NB4 (cell line): ENCODE data around the gene KCNJ12.

ENCODE experiments used
- DNase-seq: peaks from one replicate; pipeline ENCODE4 v3.0.0; 2010; ENCODE audit warnings: low read depth
- H3K4me3 ChIP-seq: one replicate; pipeline ENCODE4 v1.5.1; 2011; ENCODE audit warnings: mild to moderate bottlenecking, low read depth, low read length, moderate library complexity
- MYC ChIP-seq: IDR thresholded peaks from 2 replicates; pipeline ENCODE4 v1.6.1; 2011; ENCODE audit warnings: low read depth, low read length
- POLR2A ChIP-seq: IDR thresholded peaks from 2 replicates; pipeline ENCODE4 v1.6.1; 2011; ENCODE audit warnings: mild to moderate bottlenecking; ENCODE audit not compliant: insufficient read length; ENCODE audit errors: extremely low read depth
- TF ChIP-seq, protein P1 (sequence below): IDR thresholded peaks from 2 replicates; pipeline ENCODE4 v1.6.1; 2011; ENCODE audit warnings: low read depth, low read length
- TF ChIP-seq, protein P2 (sequence below): IDR thresholded peaks from one replicate; pipeline ENCODE4 v1.5.1; 2012; ENCODE audit warnings: low read depth, low read length

KCNJ12 gene

DNA sequence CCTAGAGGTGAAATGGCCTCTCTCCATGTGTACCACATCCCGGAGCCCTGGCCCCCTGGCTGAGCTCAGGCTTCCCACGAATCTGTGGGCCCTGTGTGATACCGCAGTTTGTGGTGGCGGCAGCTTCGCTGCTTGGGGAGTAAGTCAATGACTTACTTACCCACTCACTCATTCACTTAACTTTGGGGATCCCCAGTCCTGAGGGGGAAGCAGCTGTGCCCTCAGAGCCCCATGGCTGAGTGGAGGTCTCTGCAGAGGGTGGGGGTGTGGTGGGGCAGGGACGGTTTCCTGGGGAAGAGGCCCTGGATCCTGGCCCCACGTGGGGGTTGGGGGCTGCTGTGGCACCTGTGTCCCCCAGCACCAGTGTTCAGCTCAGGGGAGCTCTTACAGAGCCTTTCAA lies 13.2 kb downstream of the KCNJ12 start:
- H3K4me3 ChIP-seq: no peak overlapping the region
- DNase-seq: no peak
- TF ChIP-seq, protein P1, sequence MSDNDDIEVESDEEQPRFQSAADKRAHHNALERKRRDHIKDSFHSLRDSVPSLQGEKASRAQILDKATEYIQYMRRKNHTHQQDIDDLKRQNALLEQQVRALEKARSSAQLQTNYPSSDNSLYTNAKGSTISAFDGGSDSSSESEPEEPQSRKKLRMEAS: no peak
- TF ChIP-seq, protein P2, sequence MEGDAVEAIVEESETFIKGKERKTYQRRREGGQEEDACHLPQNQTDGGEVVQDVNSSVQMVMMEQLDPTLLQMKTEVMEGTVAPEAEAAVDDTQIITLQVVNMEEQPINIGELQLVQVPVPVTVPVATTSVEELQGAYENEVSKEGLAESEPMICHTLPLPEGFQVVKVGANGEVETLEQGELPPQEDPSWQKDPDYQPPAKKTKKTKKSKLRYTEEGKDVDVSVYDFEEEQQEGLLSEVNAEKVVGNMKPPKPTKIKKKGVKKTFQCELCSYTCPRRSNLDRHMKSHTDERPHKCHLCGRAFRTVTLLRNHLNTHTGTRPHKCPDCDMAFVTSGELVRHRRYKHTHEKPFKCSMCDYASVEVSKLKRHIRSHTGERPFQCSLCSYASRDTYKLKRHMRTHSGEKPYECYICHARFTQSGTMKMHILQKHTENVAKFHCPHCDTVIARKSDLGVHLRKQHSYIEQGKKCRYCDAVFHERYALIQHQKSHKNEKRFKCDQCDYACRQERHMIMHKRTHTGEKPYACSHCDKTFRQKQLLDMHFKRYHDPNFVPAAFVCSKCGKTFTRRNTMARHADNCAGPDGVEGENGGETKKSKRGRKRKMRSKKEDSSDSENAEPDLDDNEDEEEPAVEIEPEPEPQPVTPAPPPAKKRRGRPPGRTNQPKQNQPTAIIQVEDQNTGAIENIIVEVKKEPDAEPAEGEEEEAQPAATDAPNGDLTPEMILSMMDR: no peak
- TF ChIP-seq MYC (no peak), POLR2A (no peak)

DNA sequence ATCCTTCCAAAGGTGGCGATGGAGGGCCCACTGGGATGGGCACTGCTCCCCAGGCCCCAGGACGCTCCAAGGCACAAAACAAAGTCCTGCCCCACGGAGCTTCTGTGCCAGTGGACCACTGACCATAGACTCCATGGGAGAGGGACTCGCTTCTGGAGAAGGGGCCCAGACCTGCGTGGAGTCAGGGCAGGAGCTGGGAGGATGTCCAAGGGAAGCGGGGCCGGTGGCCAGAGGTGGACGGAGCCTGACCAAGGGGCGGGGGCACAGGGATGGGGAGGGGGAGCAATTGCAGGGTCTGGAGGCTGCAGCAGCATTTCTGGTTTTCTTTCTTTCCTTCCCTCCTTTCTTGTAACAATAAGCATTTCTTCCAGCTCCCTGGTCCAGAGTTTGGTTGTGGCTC lies 14.1 kb downstream of the KCNJ12 start:
- TF ChIP-seq POLR2A: no peak

DNA sequence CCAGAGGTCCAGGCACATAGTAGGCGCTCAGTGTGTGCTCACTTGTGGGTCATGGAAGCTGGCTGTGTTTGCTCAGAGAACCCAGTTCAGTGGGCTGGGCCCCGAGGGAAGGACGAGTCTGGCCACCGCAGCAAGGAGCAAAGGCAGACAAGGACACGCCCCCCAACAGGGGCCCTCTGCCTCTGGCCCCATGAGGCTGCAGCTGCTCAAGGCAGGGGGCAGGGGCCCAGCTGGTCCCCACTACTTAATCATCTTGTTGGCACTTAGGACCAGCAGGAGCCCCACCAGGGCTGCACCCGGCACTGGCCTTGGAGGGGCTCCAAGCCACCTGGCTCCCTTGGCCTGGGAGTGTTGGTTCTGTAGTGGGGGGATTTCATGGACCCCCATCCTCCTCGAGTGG lies 16.1 kb downstream of the KCNJ12 start:
- TF ChIP-seq POLR2A (no peak), MYC (no peak)
- TF ChIP-seq, protein P1: no peak
- TF ChIP-seq, protein P2: no peak

More for the DNA sequence above, 14.1 kb downstream of the KCNJ12 start:
- H3K4me3 ChIP-seq: no peak overlapping the region
- no peak for DNase-seq

DNA sequence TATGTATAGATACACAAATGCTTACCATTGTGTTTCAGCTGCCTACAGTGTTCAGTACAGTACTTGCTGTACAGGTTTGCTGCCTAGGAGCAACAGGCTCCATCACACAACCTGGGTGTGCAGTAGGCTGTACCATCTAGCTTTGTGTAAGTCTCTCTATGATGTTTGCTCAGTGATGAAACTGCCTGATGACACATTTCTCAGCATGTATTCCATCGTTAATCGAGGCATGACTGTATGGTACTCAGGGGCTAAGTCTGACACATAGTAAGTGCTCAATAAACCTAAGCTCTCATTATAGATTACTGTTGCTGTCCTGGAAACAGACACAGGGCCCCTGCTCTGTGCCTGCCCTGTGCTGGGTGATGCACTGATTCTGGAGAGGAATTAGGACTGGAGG lies 18.1 kb downstream of the KCNJ12 start:
- DNase-seq: no peak
- TF ChIP-seq, protein P1: no peak
- TF ChIP-seq MYC (no peak), POLR2A (no peak)
- TF ChIP-seq, protein P2: no peak
- H3K4me3 ChIP-seq: no peak overlapping the region

More for the DNA sequence above, 16.1 kb downstream of the KCNJ12 start:
- no peak overlapping the region for H3K4me3 ChIP-seq
- DNase-seq: no peak

DNA sequence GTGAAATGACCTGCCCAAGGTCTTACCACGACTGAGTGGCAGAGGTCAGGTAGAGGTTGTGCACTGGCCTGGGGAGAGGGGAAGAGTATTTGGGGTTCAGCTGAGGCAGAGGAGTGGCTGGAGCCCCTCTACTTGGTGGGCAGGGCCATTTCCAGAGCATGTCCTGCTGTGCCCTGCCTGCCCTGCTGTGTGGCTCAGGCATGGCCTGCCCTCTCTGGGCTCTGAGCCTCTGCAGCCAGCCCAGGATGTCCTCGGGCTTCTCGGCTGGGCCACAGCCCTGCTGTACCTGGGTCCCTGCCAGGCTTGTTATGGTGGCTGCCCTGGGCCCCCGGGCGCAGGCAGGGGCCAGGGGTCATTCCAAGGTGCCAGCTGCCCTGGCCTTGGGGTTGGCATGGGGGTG lies 19.6 kb downstream of the KCNJ12 start:
- no peak overlapping the region for H3K4me3 ChIP-seq
- no peak for DNase-seq
- TF ChIP-seq, protein P2: no peak
- TF ChIP-seq, protein P1: no peak
- no peak for TF ChIP-seq POLR2A
- no peak for TF ChIP-seq MYC

DNA sequence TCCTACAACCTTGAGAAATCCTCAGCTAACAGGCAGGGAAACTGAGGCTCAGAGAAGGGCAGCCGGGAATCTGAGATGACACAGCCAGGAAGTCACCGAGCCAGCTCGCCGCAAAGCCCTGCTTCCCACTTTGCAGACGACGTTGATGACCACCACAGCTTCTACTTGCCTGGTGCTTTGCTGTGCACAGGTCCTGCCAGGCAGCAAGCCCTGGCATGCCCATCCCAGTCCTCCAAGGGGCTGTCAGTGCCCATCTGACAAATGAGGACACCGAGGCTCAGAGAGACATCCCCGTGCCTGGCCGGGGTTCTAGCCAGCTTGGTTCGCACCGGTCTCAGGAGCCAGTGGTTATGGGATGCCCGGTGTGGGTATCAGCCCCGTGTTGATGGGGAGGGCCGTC lies 20.1 kb downstream of the KCNJ12 start:
- DNase-seq: no peak
- TF ChIP-seq POLR2A (no peak), MYC (no peak)
- TF ChIP-seq, protein P1: no peak
- TF ChIP-seq, protein P2: no peak
- no peak overlapping the region for H3K4me3 ChIP-seq
